ENCODE results near the gene EIF5AL1.
"Not testable (repeated sequence)": the region's sequence is repeated elsewhere in the genome, so short reads cannot be mapped to it uniquely, and the experiment has no call there.

Gene EIF5AL1

GRCh38 chr10:79516532-79517205 is 4.3 kb downstream of the EIF5AL1 start:
- DNase-seq, result not testable (repeated sequence)

DNA sequence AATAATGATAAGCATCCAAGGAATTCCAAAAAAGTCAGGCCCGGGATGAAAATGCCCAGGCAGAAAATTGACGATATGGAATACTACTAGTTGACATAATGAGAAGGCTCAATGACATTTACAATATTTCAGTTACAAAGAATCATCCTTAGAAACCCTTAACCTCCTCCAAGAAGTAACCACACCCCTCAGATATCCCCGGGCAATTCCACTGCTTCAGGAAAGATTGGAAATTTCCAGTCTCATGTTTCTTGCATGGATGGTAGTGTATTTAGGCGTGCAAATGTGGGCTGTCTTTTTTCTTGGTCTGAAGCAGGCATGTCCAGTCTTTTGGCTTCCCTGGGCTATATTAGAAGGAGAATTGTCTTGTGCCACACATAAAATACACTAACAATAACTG is 5.2 kb downstream of the EIF5AL1 start:
- DNase-seq, result not testable (repeated sequence)

- DNase-seq, result not testable (repeated sequence)
These were observed 9.4 kb downstream of the EIF5AL1 start for GRCh38 chr10:79521751-79522150.

DNA sequence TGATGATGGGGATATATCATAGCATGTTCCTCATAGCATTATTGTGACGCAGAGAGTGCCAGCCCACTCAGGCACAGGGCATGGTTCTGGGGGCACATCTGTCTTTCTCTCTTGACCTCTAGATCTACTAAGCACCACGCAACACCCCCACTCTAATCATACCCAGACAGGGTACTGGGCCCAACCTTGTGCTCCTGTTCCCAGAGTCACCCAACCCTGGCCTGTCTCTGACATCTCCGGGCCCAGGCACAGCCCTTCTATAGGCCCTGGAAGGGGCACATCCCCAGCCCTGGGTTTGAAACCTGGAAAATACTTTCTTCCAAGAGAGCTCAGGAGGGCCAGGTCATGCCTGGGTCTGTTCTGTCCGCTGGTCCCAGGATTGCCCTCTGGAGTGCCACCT is 10.1 kb downstream of the EIF5AL1 start:
- not testable (repeated sequence) for DNase-seq

GRCh38 chr10:79523157-79523853 is 11.0 kb downstream of the EIF5AL1 start:
- not testable (repeated sequence) for DNase-seq

- DNase-seq, result not testable (repeated sequence)
These were observed 12.8 kb downstream of the EIF5AL1 start for GRCh38 chr10:79525049-79525710.

DNA sequence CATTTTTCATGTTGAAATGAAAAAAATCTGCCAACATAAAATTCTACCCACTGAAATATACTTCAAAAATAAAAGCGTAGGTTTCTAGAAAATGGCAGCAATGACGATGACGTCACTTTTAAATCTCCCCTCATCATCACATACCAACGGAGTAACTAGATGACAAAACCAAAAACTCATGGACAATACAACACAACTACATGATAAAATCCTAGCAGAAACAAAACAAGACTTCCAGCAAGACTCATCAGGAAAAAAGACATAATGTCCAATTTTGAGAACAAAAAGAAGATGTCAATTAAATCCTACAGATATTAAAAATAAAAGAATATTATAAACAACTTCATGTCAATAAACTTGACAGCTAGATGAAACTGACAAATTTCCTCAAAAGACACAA is 15.9 kb downstream of the EIF5AL1 start:
- DNase-seq, result not testable (repeated sequence)

DNA sequence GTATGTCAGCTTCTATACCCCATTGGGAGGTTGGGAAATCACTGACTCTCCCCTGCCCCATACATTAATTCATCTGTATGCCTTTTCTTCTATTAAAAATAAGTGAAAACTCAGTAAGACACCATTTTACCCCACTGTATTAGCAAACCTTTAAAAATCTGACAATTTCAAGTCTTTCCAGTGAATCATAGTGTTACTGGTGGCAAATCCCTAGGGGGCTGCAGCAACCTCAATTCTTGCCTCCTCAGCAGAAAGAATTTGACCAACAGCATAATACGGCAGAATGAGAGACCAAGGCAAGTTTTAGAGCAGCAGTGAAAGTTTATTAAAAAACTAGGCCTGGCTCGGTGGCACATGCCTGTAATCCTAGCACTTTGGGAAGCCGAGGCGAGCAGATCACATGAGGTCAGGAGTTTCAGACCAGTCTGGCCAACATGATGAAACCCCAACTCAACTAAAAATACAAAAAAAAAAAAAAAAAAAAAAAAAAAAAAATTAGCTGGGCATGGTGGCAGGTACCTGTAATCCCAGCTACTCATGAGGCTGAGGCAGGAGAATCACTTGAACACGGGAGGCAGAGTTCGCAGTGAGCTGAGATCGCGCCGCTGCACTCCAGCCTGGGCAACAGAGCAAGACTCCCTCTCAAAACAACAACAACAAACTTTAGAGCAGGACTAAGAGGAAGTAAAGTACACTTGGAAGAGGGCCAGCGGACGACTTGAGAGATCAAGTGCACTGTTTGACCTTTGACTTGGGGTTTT is 21.0 kb downstream of the EIF5AL1 start:
- DNase-seq, result not testable (repeated sequence)

DNA sequence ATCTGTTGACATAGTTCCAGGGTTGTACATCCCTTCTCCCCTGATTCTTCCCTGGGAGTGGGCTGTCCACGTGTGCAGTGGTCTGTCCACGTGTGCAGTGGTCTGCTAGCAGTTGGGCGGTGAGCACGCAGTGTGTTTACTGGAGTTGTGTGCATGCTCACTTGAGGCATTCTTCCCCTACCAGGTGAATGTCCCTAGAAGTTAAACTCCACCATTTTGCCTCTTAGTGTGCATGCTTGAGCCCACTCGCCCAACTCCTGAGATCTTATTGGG is 21.5 kb downstream of the EIF5AL1 start:
- DNase-seq, result not testable (repeated sequence)

- not testable (repeated sequence) for DNase-seq
These were observed 26.0 kb downstream of the EIF5AL1 start for GRCh38 chr10:79538311-79538710.

- DNase-seq, result not testable (repeated sequence)
These were observed 28.6 kb downstream of the EIF5AL1 start for GRCh38 chr10:79540930-79541329.

GRCh38 chr10:79542626-79543025 is 30.3 kb downstream of the EIF5AL1 start:
- DNase-seq, result no peak

- DNase-seq, result not testable (repeated sequence)
These were observed 32.1 kb downstream of the EIF5AL1 start for GRCh38 chr10:79544408-79544807.

GRCh38 chr10:79544926-79545659 is 32.8 kb downstream of the EIF5AL1 start:
- not testable (repeated sequence) for DNase-seq

DNA sequence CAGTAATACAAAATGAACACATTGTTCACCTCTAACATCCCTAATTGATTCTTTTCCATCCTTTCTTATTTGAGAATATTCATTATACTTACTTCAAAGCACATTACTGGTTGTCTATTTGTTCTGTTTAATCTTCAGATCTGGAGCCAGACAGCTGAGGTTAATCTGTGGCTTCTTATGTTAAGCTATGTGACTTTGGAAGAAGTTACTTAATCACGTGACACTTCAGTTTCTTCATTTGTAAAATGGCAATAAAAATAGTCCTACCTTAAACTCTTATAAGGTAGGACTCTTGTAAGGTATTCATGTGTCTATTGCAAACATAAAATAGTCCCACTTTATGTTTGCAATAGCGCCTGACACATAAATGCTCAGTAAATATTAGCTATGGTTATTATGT is 34.8 kb downstream of the EIF5AL1 start:
- not testable (repeated sequence) for DNase-seq

DNA sequence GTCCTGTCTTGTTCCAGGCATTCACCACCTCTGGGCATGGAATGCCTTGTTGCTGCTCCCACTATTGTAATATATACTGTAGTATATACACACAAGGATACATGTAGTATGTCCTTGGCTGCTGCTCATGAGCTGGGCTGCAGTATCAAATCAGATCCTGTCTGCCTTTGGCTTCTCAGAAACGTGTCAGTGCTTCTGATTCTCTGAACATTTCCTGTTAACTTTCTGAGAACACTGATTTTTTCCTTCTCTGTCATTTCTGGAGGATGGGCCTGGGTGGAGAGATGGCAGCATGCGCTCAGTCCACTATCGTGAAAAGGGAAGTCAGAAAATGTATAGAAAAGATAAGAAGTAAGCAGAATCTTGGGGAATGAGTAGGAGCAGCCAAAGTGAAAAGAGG is 35.6 kb downstream of the EIF5AL1 start:
- DNase-seq, result no peak

GRCh38 chr10:79552143-79552542 is 39.8 kb downstream of the EIF5AL1 start:
- DNase-seq, result no peak

DNA sequence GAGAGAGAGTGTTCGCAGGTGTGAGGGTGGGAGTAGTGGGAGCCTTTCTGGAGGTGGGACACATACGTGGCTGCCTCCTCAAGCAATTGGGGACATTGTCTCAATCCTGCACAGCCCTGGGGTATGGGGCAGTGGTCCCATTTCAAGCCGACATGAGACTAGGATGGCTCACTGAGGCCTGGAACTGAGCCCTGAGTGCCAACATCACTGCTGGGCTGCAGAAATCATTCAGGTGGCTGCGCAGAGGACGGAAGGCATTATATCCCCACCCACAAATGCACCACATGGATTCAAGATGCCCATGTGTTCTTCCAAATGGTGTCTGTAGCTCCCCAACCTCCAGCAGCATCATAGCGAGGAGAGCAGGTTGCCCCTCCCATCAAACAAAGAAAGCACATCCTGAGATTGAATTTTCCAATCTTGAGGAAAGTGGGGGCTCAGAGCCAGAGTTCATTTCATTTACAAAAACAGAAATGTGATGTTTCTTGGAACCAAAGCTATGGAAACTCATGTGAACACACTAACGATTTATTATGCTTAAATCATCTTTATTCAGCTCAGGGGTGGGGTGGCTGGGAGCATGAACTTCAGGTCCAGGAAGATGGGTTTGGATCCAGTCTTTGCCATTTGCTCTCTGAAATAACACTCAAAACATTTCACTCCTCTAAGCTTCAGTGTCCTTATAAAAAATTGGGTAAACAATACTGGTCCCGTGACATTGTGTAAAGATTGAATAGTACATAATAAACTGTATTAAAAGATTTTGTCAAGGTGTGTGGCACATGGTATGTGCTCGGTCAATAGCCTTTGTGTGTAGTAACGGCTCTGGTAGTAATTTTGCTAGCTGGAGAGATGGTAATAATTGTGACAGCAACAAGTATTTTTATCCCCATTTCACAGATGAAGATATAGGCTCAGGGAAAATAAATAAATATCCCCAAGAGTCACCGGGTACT is 43.3 kb downstream of the EIF5AL1 start:
- DNase-seq, result no peak

DNA sequence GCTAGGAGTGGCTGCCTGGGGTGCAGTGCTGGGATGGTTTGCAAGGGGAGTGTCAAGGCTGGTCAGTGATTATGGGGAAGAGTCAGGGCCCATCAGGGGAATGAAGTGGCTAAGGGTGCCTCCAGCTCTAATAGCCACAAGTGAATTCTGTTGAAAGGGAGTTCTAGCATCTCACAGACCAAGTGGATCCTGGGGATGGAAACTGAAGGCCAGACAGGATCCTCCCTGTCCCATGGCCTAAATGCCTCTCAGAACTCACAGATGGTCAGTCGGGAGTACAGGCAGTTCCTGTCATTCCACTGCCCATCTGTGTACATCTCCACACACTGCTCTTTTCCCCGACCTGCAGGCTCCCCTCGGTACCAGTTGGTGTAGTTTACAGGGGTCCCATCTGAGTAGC is 44.6 kb downstream of the EIF5AL1 start:
- DNase-seq, result not testable (repeated sequence)

GRCh38 chr10:79559726-79560125 is 47.4 kb downstream of the EIF5AL1 start:
- no peak for DNase-seq

GRCh38 chr10:79560160-79560709 is 47.9 kb downstream of the EIF5AL1 start, which contains the start of gene SFTPA2:
Gene SFTPA2 (minus strand): TSS chr10:79560407. CDS start chr10:79559483, 924 bp downstream.
- no peak for DNase-seq

Data from bone marrow (tissue), 2 donors.